BLaER1 (cell line): Measurements from ENCODE around the gene PTPN4.

ENCODE experiments used
- H3K27ac ChIP-seq: shearing (Covaris generic); formaldehyde crosslinking; 2 replicates; pipeline ENCODE4 v1.8.1; 2022
- H3K27me3 ChIP-seq: shearing (Covaris generic); formaldehyde crosslinking; 2 replicates; pipeline ENCODE4 v1.8.1; 2022
- H3K36me3 ChIP-seq: shearing (Covaris generic); formaldehyde crosslinking; 2 replicates; pipeline ENCODE4 v1.8.1; 2022
- H3K4me1 ChIP-seq: shearing (Covaris generic); formaldehyde crosslinking; 2 replicates; pipeline ENCODE4 v1.8.1; 2022
- H3K4me2 ChIP-seq: shearing (Covaris generic); formaldehyde crosslinking; 2 replicates; pipeline ENCODE4 v1.8.1; 2022
- H3K4me3 ChIP-seq: shearing (Covaris generic); formaldehyde crosslinking; 2 replicates; pipeline ENCODE4 v1.8.1; 2022
- H3K9ac ChIP-seq: shearing (Covaris generic); formaldehyde crosslinking; 2 replicates; pipeline ENCODE4 v1.8.1; 2022
- H3K9me3 ChIP-seq: shearing (Covaris generic); formaldehyde crosslinking; 2 replicates; pipeline ENCODE4 v1.8.1; 2022
- H4K20me1 ChIP-seq: shearing (Covaris generic); formaldehyde crosslinking; 2 replicates; pipeline ENCODE4 v1.8.1; 2022
- Cebpa-rat ChIP-seq: shearing (Covaris generic); IDR thresholded peaks from 2 replicates; pipeline ENCODE4 v1.8.1; 2022

The PTPN4 gene

DNA sequence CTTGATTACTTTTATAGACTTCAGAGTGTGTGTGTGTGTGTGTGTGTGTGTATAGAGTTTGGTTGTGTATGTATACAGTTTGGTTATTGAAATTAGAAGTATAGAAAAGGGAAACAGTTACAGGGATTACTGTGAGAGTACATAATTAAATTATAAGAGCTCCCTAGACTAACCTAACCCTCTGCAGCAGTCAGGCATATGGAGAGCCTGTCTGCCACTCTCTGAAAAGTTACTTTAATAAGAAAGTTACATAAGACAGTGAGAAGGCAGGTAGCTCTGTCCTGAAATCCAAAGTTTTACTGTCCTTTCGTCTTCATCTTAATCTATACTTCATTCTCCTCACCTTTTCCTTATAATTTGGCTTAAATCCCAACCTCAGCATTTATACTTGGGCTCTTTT lies 181.7 kb downstream of the PTPN4 start:
- no peak overlapping the region for H3K4me2 ChIP-seq
- peaks cover 42% of the 10 kb centered on the region for H3K36me3 ChIP-seq
- no peak overlapping the region for H3K9ac ChIP-seq
- H3K27ac ChIP-seq: no peak overlapping the region
- no peaks in the 10 kb centered on the region for H3K27me3 ChIP-seq
- no peaks in the 10 kb centered on the region for H4K20me1 ChIP-seq
- TF ChIP-seq Cebpa-rat: no peak
- H3K4me1 ChIP-seq: no peaks in the 10 kb centered on the region
- no peak overlapping the region for H3K4me3 ChIP-seq
- no peaks in the 10 kb centered on the region for H3K9me3 ChIP-seq

GRCh38 chr2:119941981-119942513 lies 182.3 kb downstream of the PTPN4 start:
- Histone ChIP-seq H3K36me3 (peaks cover 40% of the 10 kb centered on the region), H3K4me2 (no peak overlapping the region), H3K9me3 (no peaks in the 10 kb centered on the region), H3K27me3 (no peaks in the 10 kb centered on the region), H3K27ac (no peak overlapping the region), H3K4me1 (no peaks in the 10 kb centered on the region), H4K20me1 (no peaks in the 10 kb centered on the region), H3K4me3 (no peak overlapping the region), H3K9ac (no peak overlapping the region)
- no peak for TF ChIP-seq Cebpa-rat

GRCh38 chr2:119943058-119943457 lies 183.3 kb downstream of the PTPN4 start:
- Histone ChIP-seq H3K9ac (no peak overlapping the region), H3K4me2 (no peak overlapping the region), H4K20me1 (no peaks in the 10 kb centered on the region), H3K9me3 (no peaks in the 10 kb centered on the region), H3K4me3 (no peak overlapping the region), H3K27ac (no peak overlapping the region), H3K36me3 (peaks cover 41% of the 10 kb centered on the region), H3K27me3 (no peaks in the 10 kb centered on the region), H3K4me1 (no peaks in the 10 kb centered on the region)
- TF ChIP-seq Cebpa-rat: no peak

GRCh38 chr2:119947535-119947934 lies 187.8 kb downstream of the PTPN4 start:
- no peak overlapping the region for H3K4me3 ChIP-seq
- H3K36me3 ChIP-seq: peaks cover 47% of the 10 kb centered on the region
- H3K27me3 ChIP-seq: no peaks in the 10 kb centered on the region
- TF ChIP-seq Cebpa-rat: no peak
- no peaks in the 10 kb centered on the region for H4K20me1 ChIP-seq
- no peak overlapping the region for H3K4me2 ChIP-seq
- H3K9me3 ChIP-seq: no peaks in the 10 kb centered on the region
- H3K9ac ChIP-seq: no peak overlapping the region
- H3K27ac ChIP-seq: no peak overlapping the region
- no peaks in the 10 kb centered on the region for H3K4me1 ChIP-seq

DNA sequence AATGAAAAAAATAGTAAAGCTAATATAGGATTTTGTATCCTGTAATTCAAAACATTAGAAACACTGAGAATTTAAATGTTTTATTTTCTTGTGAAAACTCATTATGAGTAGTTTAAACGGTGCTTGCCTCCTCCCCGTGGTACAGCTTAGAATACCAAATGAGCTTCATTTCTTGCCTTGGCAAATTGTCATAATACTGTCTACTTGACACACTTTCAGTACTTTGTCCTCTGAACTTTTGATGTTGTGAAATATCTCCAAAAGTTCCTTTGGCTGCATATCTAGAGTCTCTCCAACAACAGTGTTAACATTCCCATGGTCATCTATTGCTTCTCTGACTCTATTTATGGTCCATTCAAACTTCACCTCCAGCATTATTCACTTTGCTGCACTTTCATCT lies 191.2 kb downstream of the PTPN4 start:
- no peak overlapping the region for H3K4me3 ChIP-seq
- H3K27ac ChIP-seq: no peak overlapping the region
- peaks cover under 1% of the 10 kb centered on the region; the same call in 1 of the 2 replicates for H3K9me3 ChIP-seq
- H3K9ac ChIP-seq: no peak overlapping the region
- no peaks in the 10 kb centered on the region for H4K20me1 ChIP-seq
- H3K4me1 ChIP-seq: no peaks in the 10 kb centered on the region
- H3K36me3 ChIP-seq: peaks cover 45% of the 10 kb centered on the region
- no peak overlapping the region for H3K4me2 ChIP-seq
- TF ChIP-seq Cebpa-rat: no peak
- no peaks in the 10 kb centered on the region for H3K27me3 ChIP-seq

DNA sequence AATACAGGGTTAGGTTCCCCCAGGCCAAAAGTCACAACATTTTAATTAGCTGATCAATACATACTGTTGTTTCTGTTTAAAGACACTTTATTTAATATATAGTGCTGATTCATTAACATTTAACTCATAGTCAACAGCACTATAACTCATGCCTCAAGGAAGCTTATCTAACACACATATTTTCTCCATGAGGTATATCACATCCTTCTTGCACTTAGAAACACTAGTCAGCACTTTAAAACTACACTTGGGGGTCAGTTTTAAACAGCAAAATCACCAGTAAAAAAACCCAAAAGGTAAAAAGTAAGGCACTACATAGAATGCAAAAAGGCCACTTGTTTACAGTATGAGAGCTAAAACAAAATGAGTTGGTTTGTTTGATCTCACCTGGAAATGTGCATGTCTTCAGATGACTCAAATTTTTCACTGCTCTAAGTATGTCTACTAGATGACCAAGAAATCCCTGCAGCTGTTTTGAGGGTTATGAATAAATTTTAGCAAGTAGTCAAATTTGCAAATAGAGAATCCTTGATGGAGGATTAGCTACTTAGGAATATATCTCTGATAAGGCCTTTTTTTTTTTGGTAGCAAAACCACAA lies 199.0 kb downstream of the PTPN4 start:
- Histone ChIP-seq H3K36me3 (peaks cover 70% of the 10 kb centered on the region), H4K20me1 (no peaks in the 10 kb centered on the region)

GRCh38 chr2:119960821-119961220 lies 201.1 kb downstream of the PTPN4 start:
- Histone ChIP-seq H4K20me1 (no peaks in the 10 kb centered on the region), H3K4me2 (no peak overlapping the region), H3K9me3 (peaks cover 17% of the 10 kb centered on the region), H3K4me3 (no peak overlapping the region), H3K4me1 (no peaks in the 10 kb centered on the region), H3K36me3 (peaks cover 72% of the 10 kb centered on the region), H3K9ac (no peak overlapping the region), H3K27ac (no peak overlapping the region), H3K27me3 (no peaks in the 10 kb centered on the region)
- TF ChIP-seq Cebpa-rat: no peak

More for the DNA sequence above, 199.0 kb downstream of the PTPN4 start:
- H3K27me3 ChIP-seq: no peaks in the 10 kb centered on the region
- no peak overlapping the region for H3K4me3 ChIP-seq
- no peak for TF ChIP-seq Cebpa-rat
- no peak overlapping the region for H3K4me2 ChIP-seq
- H3K9ac ChIP-seq: no peak overlapping the region
- H3K9me3 ChIP-seq: peaks cover 17% of the 10 kb centered on the region
- H3K27ac ChIP-seq: no peak overlapping the region
- no peaks in the 10 kb centered on the region for H3K4me1 ChIP-seq

DNA sequence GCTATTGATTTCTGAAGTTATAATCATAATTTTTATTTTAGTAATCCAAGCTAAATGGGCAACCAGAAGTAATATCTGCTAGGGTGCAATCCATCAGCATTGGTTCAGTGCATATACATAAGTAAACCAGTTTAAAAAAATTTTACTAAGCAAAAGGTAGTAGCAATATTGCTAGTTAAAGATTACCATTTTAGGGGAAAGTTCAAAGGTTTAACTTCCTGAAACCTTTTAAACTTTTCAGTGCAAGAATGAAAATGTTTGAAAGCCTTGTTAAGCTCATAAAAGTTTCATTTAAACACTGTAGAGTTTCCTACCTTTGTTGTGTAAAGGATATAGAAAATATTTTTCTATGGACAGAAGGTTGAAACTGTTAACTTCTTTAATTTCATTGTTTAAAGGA lies 222.2 kb downstream of the PTPN4 start:
- Histone ChIP-seq H3K36me3 (peaks cover 7% of the 10 kb centered on the region; the same call in 1 of the 2 replicates), H3K9ac (no peak overlapping the region), H3K4me3 (no peak overlapping the region), H3K4me1 (no peaks in the 10 kb centered on the region), H3K9me3 (no peaks in the 10 kb centered on the region), H3K27me3 (no peaks in the 10 kb centered on the region), H3K27ac (no peak overlapping the region), H4K20me1 (no peaks in the 10 kb centered on the region), H3K4me2 (no peak overlapping the region)
- TF ChIP-seq Cebpa-rat: no peak

DNA sequence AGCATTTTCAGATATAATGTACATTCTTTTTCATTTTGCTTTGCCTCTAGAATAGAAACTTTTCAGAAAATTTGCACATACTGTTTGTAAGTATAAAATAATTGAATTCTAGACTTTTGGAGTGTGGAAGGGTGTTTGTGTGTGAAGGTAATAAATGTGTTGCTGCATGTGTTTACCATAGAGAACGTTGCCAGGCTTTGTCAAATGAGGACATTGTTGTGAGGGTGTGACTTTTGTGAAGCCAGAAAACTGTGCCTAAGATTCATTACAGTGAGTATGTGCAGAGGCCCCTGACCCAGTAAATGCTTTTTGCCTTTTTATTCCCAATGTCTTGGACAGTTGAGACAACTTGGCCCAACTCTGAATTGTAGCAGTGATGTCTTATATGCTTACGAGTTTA lies 222.8 kb downstream of the PTPN4 start:
- Histone ChIP-seq H3K4me1 (no peaks in the 10 kb centered on the region), H3K4me2 (no peak overlapping the region), H3K9me3 (no peaks in the 10 kb centered on the region), H3K9ac (no peak overlapping the region), H3K4me3 (no peak overlapping the region), H3K27me3 (no peaks in the 10 kb centered on the region), H4K20me1 (no peaks in the 10 kb centered on the region), H3K27ac (no peak overlapping the region), H3K36me3 (peaks cover 2% of the 10 kb centered on the region; the same call in 1 of the 2 replicates)
- no peak for TF ChIP-seq Cebpa-rat

DNA sequence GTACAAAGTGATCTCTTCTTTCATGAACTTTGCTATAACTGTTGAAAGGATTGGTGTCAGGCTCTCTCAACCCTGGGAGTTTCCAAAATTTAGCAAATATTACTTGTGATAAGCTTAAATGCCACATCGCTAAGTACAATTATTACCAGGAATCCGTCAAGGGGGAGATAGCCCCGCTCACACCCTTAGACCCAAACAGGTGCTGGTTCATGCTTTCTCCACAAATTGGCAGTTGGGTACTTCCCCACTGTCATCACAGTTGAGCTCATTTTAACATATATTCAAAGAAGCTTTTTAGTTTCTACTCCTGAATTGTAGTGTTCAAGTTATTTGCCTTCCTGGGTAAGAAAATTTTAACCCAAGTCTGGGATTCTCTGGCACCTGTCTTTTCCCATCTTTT lies 223.4 kb downstream of the PTPN4 start:
- Histone ChIP-seq H4K20me1 (no peaks in the 10 kb centered on the region), H3K9ac (no peak overlapping the region), H3K9me3 (no peaks in the 10 kb centered on the region), H3K27ac (no peak overlapping the region), H3K4me3 (no peak overlapping the region), H3K27me3 (no peaks in the 10 kb centered on the region), H3K36me3 (no peaks in the 10 kb centered on the region), H3K4me2 (no peak overlapping the region), H3K4me1 (no peaks in the 10 kb centered on the region)
- no peak for TF ChIP-seq Cebpa-rat
